ENCODE measurements around the gene AKT3. TPM values are rescaled to one million over a fixed set of nuclear protein-coding genes. Genes with fewer than 3 reads are reported as not detected.

The AKT3 gene
- total and polyA plus RNA-seq, 2 of the 8 experiments (the other 6 are each of a cell fraction or from before 2014, with no cell fraction given): 6.0 to 36.4 TPM

- TF ChIP-seq HDAC2 (IDR thresholded peaks at IDR 0.05; ENCODE audit: borderline replicate concordance in 1 of 2, low read depth in 2 of 2, low read length in 2 of 2): no peak
Measured at GRCh38 chr1:243842978-243843511, 7.0 kb downstream of the AKT3 start (continued).

All from H1 (cell line).